ENCODE data around the gene PPP6R1.

DNA sequence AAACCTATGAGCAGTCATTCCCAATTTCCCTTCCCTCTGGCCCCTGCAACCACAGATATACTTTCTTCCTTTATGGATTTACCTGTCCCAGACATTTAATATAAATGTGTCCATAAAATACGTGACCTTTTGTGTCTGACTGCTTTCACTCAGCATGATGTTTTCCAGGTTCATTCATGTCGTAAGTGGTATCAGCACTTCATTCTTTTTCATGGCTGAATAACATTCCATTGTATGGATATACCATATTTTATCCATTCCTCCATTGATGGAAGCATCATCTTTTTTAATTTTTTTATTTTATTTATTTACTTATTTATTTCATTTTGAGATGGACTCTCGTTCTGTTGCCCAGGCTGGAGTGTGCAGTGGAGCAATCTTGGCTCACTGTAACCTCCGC lies 8.0 kb upstream of the PPP6R1 start:
- TF ChIP-seq, protein P1, sequence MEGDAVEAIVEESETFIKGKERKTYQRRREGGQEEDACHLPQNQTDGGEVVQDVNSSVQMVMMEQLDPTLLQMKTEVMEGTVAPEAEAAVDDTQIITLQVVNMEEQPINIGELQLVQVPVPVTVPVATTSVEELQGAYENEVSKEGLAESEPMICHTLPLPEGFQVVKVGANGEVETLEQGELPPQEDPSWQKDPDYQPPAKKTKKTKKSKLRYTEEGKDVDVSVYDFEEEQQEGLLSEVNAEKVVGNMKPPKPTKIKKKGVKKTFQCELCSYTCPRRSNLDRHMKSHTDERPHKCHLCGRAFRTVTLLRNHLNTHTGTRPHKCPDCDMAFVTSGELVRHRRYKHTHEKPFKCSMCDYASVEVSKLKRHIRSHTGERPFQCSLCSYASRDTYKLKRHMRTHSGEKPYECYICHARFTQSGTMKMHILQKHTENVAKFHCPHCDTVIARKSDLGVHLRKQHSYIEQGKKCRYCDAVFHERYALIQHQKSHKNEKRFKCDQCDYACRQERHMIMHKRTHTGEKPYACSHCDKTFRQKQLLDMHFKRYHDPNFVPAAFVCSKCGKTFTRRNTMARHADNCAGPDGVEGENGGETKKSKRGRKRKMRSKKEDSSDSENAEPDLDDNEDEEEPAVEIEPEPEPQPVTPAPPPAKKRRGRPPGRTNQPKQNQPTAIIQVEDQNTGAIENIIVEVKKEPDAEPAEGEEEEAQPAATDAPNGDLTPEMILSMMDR (IDR thresholded peaks at IDR 0.05 in 8 of 11, conservative IDR thresholded peaks at IDR 0.05 in 3 of 11): no peak
- TF ChIP-seq POLR2A (IDR thresholded peaks at IDR 0.05): no peak

Measured in spleen (tissue), 7 donors.